GM06990 (cell line): ENCODE results near the gene CD4.

Experiments
- DNase-seq: peaks from one replicate; pipeline ENCODE4 v3.0.0-alpha.2; 2011; ENCODE audit not compliant: insufficient read length; ENCODE audit errors: extremely low read depth
- H3K27me3 ChIP-seq: replicated peaks from 2 replicates; pipeline ENCODE4 v1.6.0; 2011; ENCODE audit warnings: low read length; ENCODE audit not compliant: control insufficient read depth, insufficient read depth
- H3K36me3 ChIP-seq: 2 replicates; pipeline ENCODE4 v1.5.1; 2011; ENCODE audit warnings: low read length; ENCODE audit not compliant: control insufficient read depth, insufficient read depth
- H3K4me3 ChIP-seq: replicated peaks from 2 replicates; pipeline ENCODE4 v1.5.1; 2011; ENCODE audit warnings: low read depth, mild to moderate bottlenecking, control low read depth, low read length
- TF ChIP-seq, protein P1 (sequence below): IDR thresholded peaks from 2 replicates; pipeline ENCODE4 v1.5.1; 2011; ENCODE audit warnings: low read length, control low read depth, mild to moderate bottlenecking, inconsistent platforms; ENCODE audit not compliant: insufficient read depth, poor library complexity, severe bottlenecking

The CD4 gene

DNA sequence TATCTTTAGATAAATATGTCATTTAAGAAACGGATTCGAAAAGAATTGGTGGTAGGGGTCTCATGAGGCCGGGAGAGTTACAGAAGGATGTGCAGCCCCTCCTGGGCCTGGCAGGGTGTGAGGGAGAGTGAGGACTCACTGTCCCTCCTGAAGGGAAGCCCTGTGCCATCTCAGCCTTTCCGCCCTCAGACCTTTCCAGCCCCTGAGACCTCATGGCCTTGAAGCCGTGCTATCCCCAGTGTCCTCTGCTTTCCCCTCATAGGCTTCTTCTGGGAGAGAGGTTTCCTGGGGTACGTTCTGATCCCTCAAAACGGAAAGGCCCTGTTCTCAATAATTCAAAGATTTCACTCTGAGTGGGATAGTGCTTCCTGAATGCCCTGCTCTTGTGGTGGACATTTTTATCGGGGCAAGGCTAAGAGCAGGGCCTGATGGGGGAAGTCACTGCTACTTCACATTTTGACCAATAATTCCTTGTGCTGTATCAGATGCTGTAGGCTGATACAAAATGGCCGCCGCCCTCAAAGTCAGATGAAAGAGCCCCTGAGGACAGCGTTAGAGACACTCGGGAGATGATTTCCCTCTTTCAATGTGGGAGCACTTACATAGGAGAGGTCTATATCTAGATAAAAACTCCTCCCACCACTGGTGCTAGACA, 1.3 kb downstream of the CD4 start:
- Histone ChIP-seq H3K36me3 (no peaks in the 10 kb centered on the region), H3K27me3 (no peaks in the 10 kb centered on the region), H3K4me3 (no peak overlapping the region)
- TF ChIP-seq, protein P1, sequence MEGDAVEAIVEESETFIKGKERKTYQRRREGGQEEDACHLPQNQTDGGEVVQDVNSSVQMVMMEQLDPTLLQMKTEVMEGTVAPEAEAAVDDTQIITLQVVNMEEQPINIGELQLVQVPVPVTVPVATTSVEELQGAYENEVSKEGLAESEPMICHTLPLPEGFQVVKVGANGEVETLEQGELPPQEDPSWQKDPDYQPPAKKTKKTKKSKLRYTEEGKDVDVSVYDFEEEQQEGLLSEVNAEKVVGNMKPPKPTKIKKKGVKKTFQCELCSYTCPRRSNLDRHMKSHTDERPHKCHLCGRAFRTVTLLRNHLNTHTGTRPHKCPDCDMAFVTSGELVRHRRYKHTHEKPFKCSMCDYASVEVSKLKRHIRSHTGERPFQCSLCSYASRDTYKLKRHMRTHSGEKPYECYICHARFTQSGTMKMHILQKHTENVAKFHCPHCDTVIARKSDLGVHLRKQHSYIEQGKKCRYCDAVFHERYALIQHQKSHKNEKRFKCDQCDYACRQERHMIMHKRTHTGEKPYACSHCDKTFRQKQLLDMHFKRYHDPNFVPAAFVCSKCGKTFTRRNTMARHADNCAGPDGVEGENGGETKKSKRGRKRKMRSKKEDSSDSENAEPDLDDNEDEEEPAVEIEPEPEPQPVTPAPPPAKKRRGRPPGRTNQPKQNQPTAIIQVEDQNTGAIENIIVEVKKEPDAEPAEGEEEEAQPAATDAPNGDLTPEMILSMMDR: no peak
- DNase-seq: no peak

DNA sequence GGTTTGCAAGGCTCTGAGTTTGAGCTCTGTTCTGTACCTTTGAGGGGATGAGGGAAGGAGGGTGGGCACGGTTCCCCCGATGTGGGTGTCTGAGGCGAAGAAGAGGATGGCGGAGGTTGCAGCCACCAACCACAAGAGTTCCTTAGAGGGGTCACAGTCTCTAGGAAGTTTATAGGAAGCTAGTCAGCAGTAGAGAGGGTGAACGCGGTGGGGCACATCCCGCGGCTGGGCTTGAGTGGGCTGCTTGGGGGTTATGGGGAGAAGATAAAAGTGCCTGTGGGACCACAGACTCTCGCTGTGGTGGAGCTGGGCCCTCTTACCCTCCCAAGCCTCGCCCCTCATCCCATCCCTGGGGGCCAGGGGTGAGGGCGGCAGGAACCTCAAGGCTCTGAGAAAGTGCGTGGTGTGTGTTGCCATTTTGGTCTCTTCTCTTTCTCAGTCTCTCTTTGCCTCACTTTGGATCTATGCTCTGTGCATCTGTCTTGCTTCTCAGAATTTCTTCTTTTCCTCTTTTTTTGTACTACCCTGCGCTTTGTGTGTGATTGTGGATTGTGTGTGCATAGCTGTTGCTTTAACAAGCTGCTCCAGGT, 2.7 kb downstream of the CD4 start:
- no peak for DNase-seq
- no peak overlapping the region for H3K4me3 ChIP-seq
- H3K27me3 ChIP-seq: no peaks in the 10 kb centered on the region
- H3K36me3 ChIP-seq: no peaks in the 10 kb centered on the region
- TF ChIP-seq, protein P1: no peak

DNA sequence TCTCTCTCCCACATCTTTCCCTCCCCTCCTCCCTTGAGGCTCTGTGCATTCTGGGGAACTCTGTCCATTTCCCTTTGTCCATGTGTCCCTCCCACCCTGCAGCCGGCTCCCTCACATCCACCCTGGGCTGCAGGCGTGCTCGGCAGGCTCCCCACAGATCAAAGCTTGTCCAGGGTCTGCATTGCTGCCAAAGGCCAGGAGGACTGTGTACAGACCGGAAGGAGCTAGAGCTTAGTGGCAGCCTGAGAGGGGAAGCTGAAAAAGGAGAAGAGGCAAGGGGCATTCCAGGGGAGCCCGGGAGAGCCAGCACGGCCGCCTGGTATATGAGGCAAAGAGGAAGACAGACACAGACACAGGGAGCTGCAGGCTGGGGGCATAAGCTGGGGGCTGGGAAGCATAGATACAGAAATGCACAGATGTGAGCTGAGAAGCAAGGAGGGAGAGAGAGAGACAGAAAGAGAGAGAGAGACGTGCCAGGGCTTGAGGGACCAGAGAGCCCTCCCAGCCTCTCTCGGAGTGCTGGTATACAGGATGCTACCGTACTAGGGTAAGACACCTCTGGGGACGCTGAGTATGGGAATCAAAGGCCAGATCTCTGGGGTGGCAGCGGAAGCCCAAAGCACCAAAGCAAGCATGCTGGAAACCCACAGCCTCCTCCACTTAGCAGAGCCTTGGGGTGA, 3.3 kb downstream of the CD4 start:
- H3K27me3 ChIP-seq: no peaks in the 10 kb centered on the region
- no peak overlapping the region for H3K4me3 ChIP-seq
- H3K36me3 ChIP-seq: no peaks in the 10 kb centered on the region
- no peak for DNase-seq
- TF ChIP-seq, protein P1: no peak

DNA sequence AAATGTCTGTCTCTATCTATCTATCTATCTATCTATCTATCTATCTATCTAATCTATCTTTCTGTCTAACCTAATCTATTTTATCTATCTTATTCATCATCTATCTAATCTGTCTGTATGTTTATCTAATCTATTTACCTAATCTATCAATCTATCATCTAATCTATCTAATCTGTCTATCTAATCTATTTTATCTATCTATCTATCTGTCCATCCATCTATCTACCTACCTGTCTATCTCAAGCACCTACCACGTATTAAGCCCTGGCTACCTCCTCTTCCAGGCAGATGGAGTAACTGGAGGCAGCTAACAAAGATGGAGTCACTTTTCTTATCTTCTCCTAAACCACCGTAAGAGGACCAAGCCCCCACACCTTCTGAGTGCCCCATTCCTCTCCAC, 5.8 kb downstream of the CD4 start:
- H3K27me3 ChIP-seq: no peaks in the 10 kb centered on the region
- H3K36me3 ChIP-seq: no peaks in the 10 kb centered on the region
- no peak for DNase-seq
- no peak overlapping the region for H3K4me3 ChIP-seq
- TF ChIP-seq, protein P1: no peak

DNA sequence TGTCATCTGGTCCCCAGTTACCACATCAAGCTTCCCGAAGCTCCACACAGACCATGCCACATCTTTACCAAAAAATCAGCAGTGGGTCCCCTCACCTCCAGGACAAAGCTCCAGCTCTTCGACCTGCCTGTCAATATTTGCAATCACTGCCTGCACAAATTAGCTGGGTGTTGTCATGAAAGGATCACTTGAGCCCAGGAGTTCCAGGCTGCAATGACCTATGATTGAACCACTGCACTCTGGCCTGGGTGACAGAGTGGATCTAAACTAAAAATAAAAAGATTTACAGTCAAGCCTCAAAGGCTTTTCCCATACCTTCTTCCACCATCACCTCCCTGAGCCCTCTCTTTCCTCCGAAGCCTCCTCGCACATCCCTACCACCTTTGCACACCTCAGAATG, 7.2 kb downstream of the CD4 start:
- TF ChIP-seq, protein P1: no peak
- DNase-seq: no peak
- H3K4me3 ChIP-seq: no peak overlapping the region
- H3K36me3 ChIP-seq: no peaks in the 10 kb centered on the region
- H3K27me3 ChIP-seq: no peaks in the 10 kb centered on the region
